Measurements from ENCODE around the gene SMIM36.
"Not testable (repeated sequence)": the region's sequence is repeated elsewhere in the genome, so short reads cannot be mapped to it uniquely, and the experiment has no call there.

SMIM36 gene

GRCh38 chr17:55523032-55523431 lies 11.8 kb upstream of the SMIM36 start:
- not testable (repeated sequence) for H3K9me3 Mint-ChIP-seq, H3K4me3 Mint-ChIP-seq, H3K27me3 Mint-ChIP-seq, H3K36me3 Mint-ChIP-seq, H3K4me1 Mint-ChIP-seq, H3K27ac Mint-ChIP-seq

DNA sequence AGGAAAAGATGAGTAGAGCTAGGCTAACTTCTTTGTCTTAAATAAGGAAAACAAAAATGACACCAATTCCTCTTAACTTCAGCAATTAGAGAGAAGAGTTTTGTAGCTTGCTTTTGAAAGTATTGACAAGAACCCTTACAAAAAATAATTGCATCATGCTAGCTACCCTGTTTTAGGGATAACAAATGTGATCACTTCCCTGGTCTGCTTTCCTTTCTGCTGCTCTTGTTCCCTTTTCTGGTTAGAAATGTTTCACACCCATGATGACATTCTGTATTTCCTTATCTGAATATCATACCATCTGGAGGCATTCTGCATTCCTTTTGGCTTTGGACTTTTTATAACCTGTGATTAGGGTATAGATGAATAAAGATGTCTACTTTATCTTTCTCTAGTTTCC lies 9.9 kb upstream of the SMIM36 start:
- peaks cover 4% of the 10 kb centered on the region for H3K27me3 Mint-ChIP-seq
- no peak overlapping the region for H3K27ac Mint-ChIP-seq
- no peak overlapping the region for H3K4me3 Mint-ChIP-seq
- H3K4me1 Mint-ChIP-seq: no peaks in the 10 kb centered on the region
- no peaks in the 10 kb centered on the region for H3K9me3 Mint-ChIP-seq
- no peaks in the 10 kb centered on the region for H3K36me3 Mint-ChIP-seq

DNA sequence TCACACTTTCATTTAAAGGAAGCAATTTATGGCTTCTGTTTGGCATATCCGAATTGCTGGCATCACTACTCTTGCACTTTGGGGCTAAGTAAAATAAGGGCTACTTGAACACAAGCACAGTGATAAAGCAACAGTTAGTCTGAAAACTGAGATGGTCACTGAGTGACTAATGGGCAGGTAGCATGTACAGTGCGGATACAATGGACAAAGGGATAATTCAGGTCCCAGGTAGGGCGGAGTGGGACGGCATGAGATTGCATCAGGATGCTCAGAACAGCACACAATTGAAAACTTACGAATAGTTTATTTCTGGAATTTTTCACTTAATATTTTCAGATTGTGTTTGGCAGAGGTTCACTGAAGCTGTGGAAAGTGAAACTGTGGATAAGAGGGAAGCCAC lies 9.2 kb upstream of the SMIM36 start:
- Mint-ChIP-seq H3K4me1 (no peaks in the 10 kb centered on the region), H3K27ac (no peak overlapping the region), H3K4me3 (no peak overlapping the region), H3K36me3 (no peaks in the 10 kb centered on the region), H3K27me3 (peaks cover 5% of the 10 kb centered on the region), H3K9me3 (no peaks in the 10 kb centered on the region)

DNA sequence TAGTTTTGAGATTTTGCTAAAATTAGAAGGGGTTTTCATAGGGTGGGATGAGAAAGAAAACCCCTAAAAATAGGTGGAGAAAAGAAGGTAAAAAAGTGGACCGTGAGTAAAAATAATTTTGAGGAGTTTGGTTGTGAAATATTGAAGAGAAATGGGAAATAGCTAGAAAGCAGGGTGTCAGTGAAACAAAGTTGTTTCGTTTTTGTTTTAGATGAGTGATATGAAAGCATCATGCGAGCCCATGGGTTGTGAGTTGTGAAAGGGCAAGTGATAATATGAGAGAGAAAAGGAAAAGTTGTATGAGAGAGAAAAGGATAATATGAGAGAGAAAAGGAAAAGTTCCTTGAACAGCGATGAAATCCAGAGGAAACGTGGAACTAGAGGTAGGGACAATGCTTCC lies 7.3 kb upstream of the SMIM36 start:
- Mint-ChIP-seq H3K36me3 (no peaks in the 10 kb centered on the region), H3K9me3 (no peaks in the 10 kb centered on the region), H3K27ac (no peak overlapping the region), H3K4me1 (no peaks in the 10 kb centered on the region), H3K27me3 (peaks cover 5% of the 10 kb centered on the region), H3K4me3 (no peak overlapping the region)

- H3K9me3 Mint-ChIP-seq: no peaks in the 10 kb centered on the region
- no peaks in the 10 kb centered on the region for H3K36me3 Mint-ChIP-seq
- H3K4me1 Mint-ChIP-seq: no peaks in the 10 kb centered on the region
- H3K27ac Mint-ChIP-seq: no peak overlapping the region
- H3K27me3 Mint-ChIP-seq: peaks cover 2% of the 10 kb centered on the region
- no peak overlapping the region for H3K4me3 Mint-ChIP-seq
Observed at GRCh38 chr17:55513885-55514590, 2.8 kb upstream of the SMIM36 start.

GRCh38 chr17:55507669-55508068 lies 3.6 kb downstream of the SMIM36 start:
- not testable (repeated sequence) for H3K27ac Mint-ChIP-seq, H3K9me3 Mint-ChIP-seq, H3K27me3 Mint-ChIP-seq, H3K4me1 Mint-ChIP-seq, H3K4me3 Mint-ChIP-seq, H3K36me3 Mint-ChIP-seq

DNA sequence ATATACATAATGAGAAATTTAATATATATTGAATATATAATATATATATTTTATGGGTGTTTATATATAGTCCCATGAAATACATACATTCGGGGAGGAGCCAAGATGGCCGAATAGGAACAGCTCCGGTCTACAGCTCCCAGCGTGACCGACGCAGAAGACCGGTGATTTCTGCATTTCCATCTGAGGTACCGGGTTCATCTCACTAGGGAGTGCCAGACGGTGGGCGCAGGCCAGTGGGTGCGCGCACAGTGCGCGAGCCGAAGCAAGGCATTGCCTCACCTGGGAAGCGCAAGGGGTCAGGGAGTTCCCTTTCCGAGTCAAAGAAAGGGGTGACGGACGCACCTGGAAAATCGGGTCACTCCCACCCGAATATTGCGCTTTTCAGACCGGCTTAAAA lies 9.6 kb downstream of the SMIM36 start:
- H3K27me3 Mint-ChIP-seq, H3K4me1 Mint-ChIP-seq, H3K4me3 Mint-ChIP-seq, H3K9me3 Mint-ChIP-seq, H3K27ac Mint-ChIP-seq, H3K36me3 Mint-ChIP-seq: not testable (repeated sequence)

GRCh38 chr17:55500103-55500502 lies 11.1 kb downstream of the SMIM36 start:
- no peaks in the 10 kb centered on the region for H3K4me1 Mint-ChIP-seq
- no peaks in the 10 kb centered on the region for H3K9me3 Mint-ChIP-seq
- no peaks in the 10 kb centered on the region for H3K36me3 Mint-ChIP-seq
- H3K4me3 Mint-ChIP-seq: no peak overlapping the region
- no peak overlapping the region for H3K27ac Mint-ChIP-seq
- peaks cover 3% of the 10 kb centered on the region for H3K27me3 Mint-ChIP-seq

GRCh38 chr17:55496094-55496881 lies 15.0 kb downstream of the SMIM36 start:
- Mint-ChIP-seq H3K36me3 (no peaks in the 10 kb centered on the region), H3K27ac (no peak overlapping the region), H3K9me3 (no peaks in the 10 kb centered on the region), H3K27me3 (peaks cover 8% of the 10 kb centered on the region), H3K4me3 (no peak overlapping the region), H3K4me1 (no peaks in the 10 kb centered on the region)

DNA sequence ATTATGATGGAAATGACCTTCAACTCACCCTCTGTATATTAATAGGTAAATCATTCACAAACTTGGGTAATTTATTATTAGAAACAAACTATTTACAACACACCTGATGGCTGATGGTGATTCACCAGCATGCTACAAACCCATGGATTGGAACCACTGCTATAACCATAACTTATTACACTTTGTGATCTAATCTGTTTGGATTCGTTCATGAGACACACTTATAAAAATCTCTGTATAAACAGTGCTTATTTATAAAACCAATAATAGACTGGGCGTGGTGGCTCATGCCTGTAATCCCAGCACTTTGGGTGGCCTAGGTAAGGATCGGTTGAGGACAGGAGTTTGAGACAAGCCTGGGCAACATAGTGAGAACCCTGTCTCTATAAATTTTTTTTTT lies 16.0 kb downstream of the SMIM36 start:
- Mint-ChIP-seq H3K27ac (no peak overlapping the region), H3K4me3 (no peak overlapping the region), H3K27me3 (peaks cover 8% of the 10 kb centered on the region), H3K9me3 (no peaks in the 10 kb centered on the region), H3K4me1 (no peaks in the 10 kb centered on the region), H3K36me3 (no peaks in the 10 kb centered on the region)

DNA sequence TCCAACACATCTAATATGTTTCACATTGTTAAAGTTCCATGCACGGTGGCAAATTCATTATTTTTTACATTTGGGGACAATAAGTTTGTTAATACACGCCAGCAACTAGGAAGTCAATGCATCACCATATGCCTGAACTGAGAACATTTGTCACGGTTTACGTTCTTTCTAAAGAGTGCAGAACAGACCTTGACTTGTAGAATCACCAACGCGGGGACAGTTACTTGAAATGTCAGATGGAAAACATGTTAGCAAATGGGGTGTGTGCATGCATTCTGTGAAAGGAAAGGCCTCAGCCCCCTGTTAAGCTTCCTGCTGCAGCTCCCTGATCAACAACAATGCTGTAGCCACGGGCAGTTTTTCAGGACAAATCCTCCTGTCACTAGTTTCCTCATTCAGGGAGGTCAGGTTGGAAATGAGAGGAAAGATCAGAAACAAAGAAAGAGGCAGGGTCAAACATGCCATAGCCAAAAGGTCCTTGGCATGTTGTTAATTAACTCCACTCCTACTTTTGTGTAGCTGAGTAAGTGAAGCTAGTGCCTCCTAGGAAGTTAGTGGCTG lies 18.4 kb downstream of the SMIM36 start:
- no peak overlapping the region for H3K27ac Mint-ChIP-seq
- no peaks in the 10 kb centered on the region for H3K4me1 Mint-ChIP-seq
- no peaks in the 10 kb centered on the region for H3K36me3 Mint-ChIP-seq
- H3K27me3 Mint-ChIP-seq: peaks cover 8% of the 10 kb centered on the region
- no peak overlapping the region for H3K4me3 Mint-ChIP-seq
- H3K9me3 Mint-ChIP-seq: no peaks in the 10 kb centered on the region

DNA sequence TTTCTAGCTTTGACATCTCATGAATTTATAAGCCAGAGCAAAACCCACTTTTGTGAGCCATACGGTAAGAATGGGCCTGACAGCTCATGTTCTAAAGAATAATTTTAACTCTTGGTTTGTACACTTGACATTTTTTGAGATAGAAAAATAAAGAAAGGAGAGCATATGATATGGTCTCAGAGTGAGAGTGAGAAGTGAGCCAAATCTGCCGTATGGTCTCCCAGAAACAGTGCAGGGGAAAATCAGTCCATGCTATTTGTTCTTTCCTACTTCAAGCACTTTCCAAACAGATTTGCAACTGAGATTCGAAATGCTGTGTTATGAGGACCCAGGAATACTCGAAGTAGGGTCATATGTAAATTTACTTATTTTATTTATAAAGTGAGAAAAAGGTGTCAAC lies 20.9 kb downstream of the SMIM36 start:
- Mint-ChIP-seq H3K36me3 (no peaks in the 10 kb centered on the region), H3K27ac (no peak overlapping the region), H3K27me3 (peaks cover 5% of the 10 kb centered on the region), H3K4me1 (no peaks in the 10 kb centered on the region), H3K4me3 (no peak overlapping the region), H3K9me3 (no peaks in the 10 kb centered on the region)

DNA sequence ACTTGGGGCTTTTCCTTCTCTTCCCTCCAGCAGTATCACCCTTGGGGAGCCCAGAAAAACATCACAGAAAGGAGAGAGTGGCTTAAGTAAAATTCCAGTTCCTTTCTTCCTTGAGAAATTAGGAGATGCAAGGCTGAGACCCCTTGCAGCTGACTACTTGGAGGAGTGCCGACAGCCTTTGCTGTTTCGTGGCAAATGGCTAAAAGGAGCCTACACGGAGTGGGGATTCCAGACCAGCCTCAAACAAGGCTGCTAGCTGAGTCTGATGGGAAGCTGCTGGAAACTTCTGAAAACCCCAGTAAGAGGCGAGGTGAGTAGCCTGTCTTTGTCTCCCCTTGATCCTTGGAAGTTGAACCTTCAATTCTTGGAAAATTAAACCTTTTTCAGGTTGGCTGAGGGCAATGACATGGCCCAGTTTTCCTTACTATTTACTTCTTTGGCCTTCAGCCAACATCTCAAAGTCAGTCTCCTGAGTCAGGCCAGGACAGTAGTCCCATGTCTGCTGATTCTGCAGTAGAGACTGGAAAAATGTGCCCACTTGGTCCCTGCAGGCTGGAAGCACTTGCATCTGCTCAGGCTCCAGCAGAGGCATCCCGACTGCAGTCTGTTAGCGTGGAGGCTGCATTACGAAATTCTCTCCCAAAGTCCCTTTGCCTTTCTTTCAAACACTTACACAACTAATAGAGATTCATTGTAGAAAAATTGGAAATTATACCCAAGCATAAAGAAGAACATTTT lies 23.4 kb downstream of the SMIM36 start:
- peaks cover 5% of the 10 kb centered on the region for H3K27me3 Mint-ChIP-seq
- no peaks in the 10 kb centered on the region for H3K9me3 Mint-ChIP-seq

DNA sequence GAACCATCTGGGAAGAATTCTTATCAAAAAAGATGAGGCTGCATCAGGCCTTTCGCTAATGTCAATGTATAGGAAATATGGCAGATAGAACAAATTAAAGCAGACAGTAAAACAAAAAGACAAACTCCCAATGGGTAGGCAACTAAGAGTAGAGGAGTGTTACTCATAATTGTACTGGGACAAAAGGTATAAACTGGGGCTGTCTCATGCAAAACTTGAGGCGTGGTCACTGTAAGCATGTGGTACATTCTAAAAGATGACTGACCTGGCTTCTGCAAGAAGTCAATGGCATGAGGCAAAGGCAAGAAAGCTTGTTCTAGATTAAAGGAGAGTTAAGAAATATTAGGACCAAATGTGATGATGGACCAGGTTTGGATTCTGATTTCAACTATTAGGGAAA lies 26.7 kb downstream of the SMIM36 start:
- Mint-ChIP-seq H3K4me3 (no peak overlapping the region), H3K9me3 (no peaks in the 10 kb centered on the region), H3K36me3 (no peaks in the 10 kb centered on the region), H3K27ac (no peak overlapping the region), H3K27me3 (no peaks in the 10 kb centered on the region), H3K4me1 (no peaks in the 10 kb centered on the region)

More for the DNA sequence above, 23.4 kb downstream of the SMIM36 start:
- Mint-ChIP-seq H3K27ac (no peak overlapping the region), H3K36me3 (no peaks in the 10 kb centered on the region), H3K4me1 (no peaks in the 10 kb centered on the region), H3K4me3 (no peak overlapping the region)

DNA sequence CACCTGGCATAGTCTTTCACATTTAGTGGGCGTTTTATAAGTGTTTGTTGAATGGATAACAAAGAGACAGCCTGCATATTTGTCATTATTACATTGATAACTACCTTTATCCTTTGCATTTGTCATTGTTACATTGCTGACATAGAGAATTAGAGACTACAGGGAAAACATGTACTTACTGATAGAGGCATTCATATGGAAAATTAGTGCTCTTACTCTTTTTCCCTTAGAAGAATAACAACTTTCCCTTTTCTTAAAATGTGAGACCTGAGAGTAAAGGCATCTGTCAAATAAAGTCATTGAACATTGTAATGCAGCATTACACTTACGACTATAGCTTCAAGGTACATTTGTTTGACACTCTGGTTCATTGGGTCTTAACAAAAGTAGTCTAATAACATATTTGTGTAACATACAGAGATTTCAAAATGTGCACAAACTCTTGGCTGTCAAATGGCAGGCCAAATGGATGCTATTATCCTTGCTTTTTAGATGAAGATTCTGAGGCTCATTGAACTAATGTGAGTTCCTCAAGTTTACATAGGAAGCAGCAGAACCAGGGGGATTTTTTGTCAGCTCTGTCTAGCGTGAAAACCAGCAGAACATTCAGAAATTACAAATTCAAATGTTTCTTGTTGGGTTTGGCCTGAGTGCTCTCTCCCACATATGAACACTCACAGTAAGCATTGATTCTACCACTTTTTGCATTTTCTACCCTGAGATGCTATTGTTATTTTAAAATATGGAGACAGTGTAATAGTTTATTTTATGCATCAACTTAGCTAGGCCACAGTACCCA lies 28.5 kb downstream of the SMIM36 start:
- Mint-ChIP-seq H3K4me1 (no peaks in the 10 kb centered on the region), H3K27ac (no peak overlapping the region), H3K36me3 (no peaks in the 10 kb centered on the region), H3K4me3 (no peak overlapping the region), H3K9me3 (no peaks in the 10 kb centered on the region), H3K27me3 (no peaks in the 10 kb centered on the region)

Measured in activated naive CD4-positive, alpha-beta T cell treated with anti-CD3 and anti-CD28 coated beads, Interleukin-2, amount 50 U/mL, for 24 hours (primary cell).